Measurements from ENCODE around the gene TSG101.

TSG101 gene

DNA sequence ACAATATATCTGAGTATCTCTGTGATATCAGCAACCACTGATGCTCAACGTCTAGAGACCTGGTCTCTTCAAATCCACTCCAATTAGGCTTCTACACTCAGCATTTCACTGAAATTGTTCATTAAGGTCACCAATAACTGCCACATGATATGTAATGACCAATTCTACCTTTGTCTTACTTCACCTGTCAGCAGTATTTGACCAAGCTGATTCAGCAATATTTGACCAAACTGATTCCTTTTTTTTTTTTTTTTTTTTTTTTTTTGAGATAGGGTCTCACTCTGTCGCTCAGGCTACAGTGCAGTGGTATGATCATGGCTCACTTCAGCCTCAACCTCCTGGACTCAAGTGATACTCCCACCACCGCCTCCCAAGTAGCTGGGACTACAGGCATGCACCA is 5.6 kb downstream of the TSG101 start:
- Histone ChIP-seq H2BK12ac (ENCODE audit: low read length in 2 of 2) (no peak overlapping the region), H2AFZ (ENCODE audit: low read depth, low read length) (no peak overlapping the region), H3K23ac (ENCODE audit: low read length in 2 of 2) (no peak overlapping the region), H3K79me1 (replicated peaks; ENCODE audit: low read length, poor library complexity, severe bottlenecking) (peaks cover 23% of the 10 kb centered on the region), H2AK5ac (ENCODE audit: low read length, severe bottlenecking) (no peak overlapping the region), H3K9me3 (ENCODE audit: control insufficient read depth, low read length) (no peaks in the 10 kb centered on the region), H3K14ac (ENCODE audit: low read length in 2 of 2) (no peak overlapping the region), H3K36me3 (ENCODE audit: control insufficient read depth in 1 of 2, insufficient read depth in 2 of 2, low read depth in 1 of 2, low read length in 2 of 2) (peaks cover 8 to 39% of the 10 kb centered on the region in 2 experiments), H4K91ac (ENCODE audit: low read length) (no peak overlapping the region), H3K4me2 (ENCODE audit: low read length, poor library complexity, severe bottlenecking) (no peak overlapping the region), H2BK5ac (ENCODE audit: low read depth, low read length, poor library complexity, severe bottlenecking) (no peak overlapping the region), H2BK120ac (ENCODE audit: low read depth, low read length) (no peak overlapping the region), H4K8ac (ENCODE audit: low read length) (no peak overlapping the region), H3K4me3 (ENCODE audit: insufficient read depth in 1 of 2, low read depth in 1 of 2, low read length in 2 of 2) (no peak overlapping the region), H3K18ac (ENCODE audit: low read depth in 1 of 2, low read length in 2 of 2) (no peak overlapping the region), H3K4me1 (ENCODE audit: control insufficient read depth, insufficient read depth, low read depth, low read length) (peaks cover 8% of the 10 kb centered on the region), H3K27ac (ENCODE audit: low read length, poor library complexity, severe bottlenecking) (no peak overlapping the region), H3K27me3 (ENCODE audit: control insufficient read depth in 1 of 2, insufficient read depth in 1 of 2, low read length in 2 of 2) (no peaks in the 10 kb centered on the region), H3K9ac (ENCODE audit: low read length) (no peak overlapping the region), H2BK15ac (ENCODE audit: low read depth, poor library complexity, severe bottlenecking) (no peak overlapping the region), H3K4ac (ENCODE audit: low read depth in 1 of 2, low read length in 2 of 2) (no peak overlapping the region)
- 84% methylated on average over 3 of the region's 3 CpGs for WGBS
- DNase-seq: no peak

DNA sequence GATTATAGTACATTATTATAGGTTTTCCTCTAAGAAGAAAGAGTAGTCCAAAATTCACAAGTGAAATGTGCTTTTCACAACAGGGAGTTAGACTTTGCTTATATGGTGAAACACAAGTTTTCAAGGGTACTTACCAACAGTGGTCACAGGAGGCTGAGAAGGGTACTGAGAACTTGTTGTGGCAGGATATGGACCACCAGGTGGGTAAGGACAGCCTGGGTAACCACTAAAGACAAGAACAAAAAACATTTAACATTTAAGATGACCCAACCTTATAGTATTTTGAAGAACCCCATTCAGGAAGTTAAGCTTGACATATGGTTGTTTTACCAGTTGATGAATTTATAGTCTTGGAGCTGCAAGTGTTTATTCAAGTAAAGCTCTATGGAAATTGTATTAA is 24.4 kb downstream of the TSG101 start:
- H2AFZ ChIP-seq (ENCODE audit: low read depth, low read length): no peak overlapping the region
- no peak overlapping the region for H2BK5ac ChIP-seq (ENCODE audit: low read depth, low read length, poor library complexity, severe bottlenecking)

DNA sequence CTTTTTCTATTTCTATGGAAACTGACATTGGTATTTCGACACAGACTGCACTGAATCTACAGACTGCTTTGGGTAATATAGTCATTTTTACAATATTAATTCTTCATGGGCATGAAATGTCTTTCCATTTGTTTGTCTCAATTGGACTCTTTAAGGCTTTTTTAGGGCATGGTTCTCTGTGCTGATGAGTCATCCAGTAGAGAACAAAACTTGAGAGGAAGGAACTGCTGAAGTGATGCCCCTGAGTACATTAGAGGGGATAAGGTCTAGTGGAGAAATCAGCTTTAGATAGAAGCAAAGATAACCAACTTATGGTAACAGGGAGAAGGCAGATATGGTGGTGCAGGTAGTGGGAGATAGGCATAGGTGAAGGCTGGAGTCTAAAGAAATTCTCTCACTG is 25.1 kb downstream of the TSG101 start:
- Histone ChIP-seq H4K91ac (ENCODE audit: low read length) (no peak overlapping the region), H3K4me1 (ENCODE audit: control insufficient read depth, insufficient read depth, low read depth, low read length) (no peaks in the 10 kb centered on the region), H2BK12ac (ENCODE audit: low read length in 2 of 2) (no peak overlapping the region), H2AK5ac (ENCODE audit: low read length, severe bottlenecking) (no peak overlapping the region), H3K18ac (ENCODE audit: low read depth in 1 of 2, low read length in 2 of 2) (no peak overlapping the region), H4K8ac (ENCODE audit: low read length) (no peak overlapping the region), H3K4me2 (ENCODE audit: low read length, poor library complexity, severe bottlenecking) (no peak overlapping the region), H2BK5ac (ENCODE audit: low read depth, low read length, poor library complexity, severe bottlenecking) (no peak overlapping the region), H2AFZ (ENCODE audit: low read depth, low read length) (no peak overlapping the region), H2BK120ac (ENCODE audit: low read depth, low read length) (no peak overlapping the region), H3K4me3 (ENCODE audit: insufficient read depth in 1 of 2, low read depth in 1 of 2, low read length in 2 of 2) (no peak overlapping the region), H3K27me3 (ENCODE audit: control insufficient read depth in 1 of 2, insufficient read depth in 1 of 2, low read length in 2 of 2) (no peaks in the 10 kb centered on the region), H3K4ac (ENCODE audit: low read depth in 1 of 2, low read length in 2 of 2) (no peak overlapping the region), H3K14ac (ENCODE audit: low read length in 2 of 2) (no peak overlapping the region), H2BK15ac (ENCODE audit: low read depth, poor library complexity, severe bottlenecking) (no peak overlapping the region), H3K23ac (ENCODE audit: low read length in 2 of 2) (no peak overlapping the region), H3K27ac (ENCODE audit: low read length, poor library complexity, severe bottlenecking) (no peak overlapping the region), H3K36me3 (ENCODE audit: control insufficient read depth in 1 of 2, insufficient read depth in 2 of 2, low read depth in 1 of 2, low read length in 2 of 2) (peaks cover 20 to 91% of the 10 kb centered on the region in 2 experiments), H3K9ac (ENCODE audit: low read length) (no peak overlapping the region), H3K9me3 (ENCODE audit: control insufficient read depth, low read length) (no peaks in the 10 kb centered on the region), H3K79me1 (replicated peaks; ENCODE audit: low read length, poor library complexity, severe bottlenecking) (peaks cover 14% of the 10 kb centered on the region)
- WGBS: no CpG with 5 or more reads among the region's 1 CpG
- DNase-seq: no peak

More for the DNA sequence above, 24.4 kb downstream of the TSG101 start:
- Histone ChIP-seq H3K27me3 (ENCODE audit: control insufficient read depth in 1 of 2, insufficient read depth in 1 of 2, low read length in 2 of 2) (no peaks in the 10 kb centered on the region), H3K27ac (ENCODE audit: low read length, poor library complexity, severe bottlenecking) (no peak overlapping the region), H3K4me2 (ENCODE audit: low read length, poor library complexity, severe bottlenecking) (no peak overlapping the region), H2AK5ac (ENCODE audit: low read length, severe bottlenecking) (no peak overlapping the region), H3K14ac (ENCODE audit: low read length in 2 of 2) (no peak overlapping the region), H3K18ac (ENCODE audit: low read depth in 1 of 2, low read length in 2 of 2) (no peak overlapping the region), H3K79me1 (replicated peaks; ENCODE audit: low read length, poor library complexity, severe bottlenecking) (peaks cover 11% of the 10 kb centered on the region), H3K9ac (ENCODE audit: low read length) (no peak overlapping the region), H3K4ac (ENCODE audit: low read depth in 1 of 2, low read length in 2 of 2) (no peak overlapping the region), H3K23ac (ENCODE audit: low read length in 2 of 2) (no peak overlapping the region), H2BK120ac (ENCODE audit: low read depth, low read length) (no peak overlapping the region), H2BK15ac (ENCODE audit: low read depth, poor library complexity, severe bottlenecking) (no peak overlapping the region), H4K91ac (ENCODE audit: low read length) (no peak overlapping the region), H4K8ac (ENCODE audit: low read length) (no peak overlapping the region), H3K36me3 (ENCODE audit: control insufficient read depth in 1 of 2, insufficient read depth in 2 of 2, low read depth in 1 of 2, low read length in 2 of 2) (peaks cover 18 to 91% of the 10 kb centered on the region in 2 experiments), H3K9me3 (ENCODE audit: control insufficient read depth, low read length) (no peaks in the 10 kb centered on the region), H3K4me1 (ENCODE audit: control insufficient read depth, insufficient read depth, low read depth, low read length) (no peaks in the 10 kb centered on the region), H2BK12ac (ENCODE audit: low read length in 2 of 2) (no peak overlapping the region), H3K4me3 (ENCODE audit: insufficient read depth in 1 of 2, low read depth in 1 of 2, low read length in 2 of 2) (no peak overlapping the region)
- DNase-seq: no peak

DNA sequence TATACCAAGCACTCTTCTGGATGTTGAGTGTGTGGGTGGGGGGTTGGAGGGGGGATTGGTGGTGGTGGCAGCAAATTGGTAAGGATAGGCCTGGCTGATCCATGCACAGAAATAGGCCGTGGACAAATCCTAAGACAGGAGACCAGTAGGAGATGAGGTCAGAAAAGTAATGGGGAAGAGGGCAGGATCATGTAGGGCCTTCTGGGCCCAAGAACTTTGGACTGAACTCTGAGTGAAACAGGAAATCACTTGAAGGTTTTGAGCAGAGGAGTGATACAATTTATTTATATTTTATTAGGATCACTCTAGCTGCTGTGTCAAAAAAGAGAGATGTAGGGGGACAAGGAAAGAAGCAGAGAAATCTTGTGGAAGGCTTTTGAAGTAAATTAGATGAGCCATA is 28.7 kb downstream of the TSG101 start:
- Histone ChIP-seq H3K4ac (ENCODE audit: low read depth in 1 of 2, low read length in 2 of 2) (no peak overlapping the region), H2BK5ac (ENCODE audit: low read depth, low read length, poor library complexity, severe bottlenecking) (no peak overlapping the region), H2AK5ac (ENCODE audit: low read length, severe bottlenecking) (no peak overlapping the region), H3K23ac (ENCODE audit: low read length in 2 of 2) (no peak overlapping the region), H4K91ac (ENCODE audit: low read length) (no peak overlapping the region), H3K4me2 (ENCODE audit: low read length, poor library complexity, severe bottlenecking) (no peak overlapping the region), H3K36me3 (ENCODE audit: control insufficient read depth in 1 of 2, insufficient read depth in 2 of 2, low read depth in 1 of 2, low read length in 2 of 2) (peaks cover 16 to 92% of the 10 kb centered on the region in 2 experiments), H3K4me1 (ENCODE audit: control insufficient read depth, insufficient read depth, low read depth, low read length) (no peaks in the 10 kb centered on the region), H3K18ac (ENCODE audit: low read depth in 1 of 2, low read length in 2 of 2) (no peak overlapping the region), H2BK15ac (ENCODE audit: low read depth, poor library complexity, severe bottlenecking) (no peak overlapping the region), H2BK120ac (ENCODE audit: low read depth, low read length) (no peak overlapping the region), H2AFZ (ENCODE audit: low read depth, low read length) (no peak overlapping the region), H3K4me3 (ENCODE audit: insufficient read depth in 1 of 2, low read depth in 1 of 2, low read length in 2 of 2) (no peak overlapping the region), H3K9ac (ENCODE audit: low read length) (no peak overlapping the region), H4K8ac (ENCODE audit: low read length) (no peak overlapping the region), H2BK12ac (ENCODE audit: low read length in 2 of 2) (no peak overlapping the region), H3K14ac (ENCODE audit: low read length in 2 of 2) (no peak overlapping the region), H3K9me3 (ENCODE audit: control insufficient read depth, low read length) (no peaks in the 10 kb centered on the region), H3K27me3 (ENCODE audit: control insufficient read depth in 1 of 2, insufficient read depth in 1 of 2, low read length in 2 of 2) (no peaks in the 10 kb centered on the region), H3K79me1 (replicated peaks; ENCODE audit: low read length, poor library complexity, severe bottlenecking) (peaks cover 16% of the 10 kb centered on the region), H3K27ac (ENCODE audit: low read length, poor library complexity, severe bottlenecking) (no peak overlapping the region)
- DNase-seq: no peak
- 94% methylated on average over 1 of the region's 1 CpG for WGBS

Data from mesenchymal stem cell (in vitro differentiated cells and primary cell).